LNCAP (cell line): ENCODE results near the gene SPATA31D1.

ENCODE experiments used
- TF ChIP-seq, protein P1 (sequence below): fragments of 450-650 bp; IDR thresholded peaks from 2 replicates; pipeline ENCODE4 v1.5.1; 2017; ENCODE audit warnings: mild to moderate bottlenecking

Gene SPATA31D1

DNA sequence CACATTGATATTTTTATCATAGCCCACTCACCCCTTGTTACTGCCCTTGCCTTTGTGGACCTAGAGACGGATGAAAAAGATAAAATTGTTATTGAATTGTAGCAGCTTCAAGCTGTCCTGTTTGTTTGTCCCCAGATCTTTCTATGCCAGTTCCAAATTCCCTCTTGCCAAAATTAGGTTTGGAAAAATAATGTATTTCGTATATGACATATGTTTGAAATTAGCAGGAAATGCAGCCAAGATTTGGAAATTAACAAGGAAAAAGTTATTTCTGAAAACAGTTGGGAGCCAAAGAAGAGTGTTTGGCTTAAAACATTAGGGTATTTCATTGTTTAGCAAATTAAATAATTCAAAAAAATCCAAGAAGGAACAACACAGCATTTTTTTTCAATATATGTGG lies 33.5 kb downstream of the SPATA31D1 start:
- TF ChIP-seq, protein P1, sequence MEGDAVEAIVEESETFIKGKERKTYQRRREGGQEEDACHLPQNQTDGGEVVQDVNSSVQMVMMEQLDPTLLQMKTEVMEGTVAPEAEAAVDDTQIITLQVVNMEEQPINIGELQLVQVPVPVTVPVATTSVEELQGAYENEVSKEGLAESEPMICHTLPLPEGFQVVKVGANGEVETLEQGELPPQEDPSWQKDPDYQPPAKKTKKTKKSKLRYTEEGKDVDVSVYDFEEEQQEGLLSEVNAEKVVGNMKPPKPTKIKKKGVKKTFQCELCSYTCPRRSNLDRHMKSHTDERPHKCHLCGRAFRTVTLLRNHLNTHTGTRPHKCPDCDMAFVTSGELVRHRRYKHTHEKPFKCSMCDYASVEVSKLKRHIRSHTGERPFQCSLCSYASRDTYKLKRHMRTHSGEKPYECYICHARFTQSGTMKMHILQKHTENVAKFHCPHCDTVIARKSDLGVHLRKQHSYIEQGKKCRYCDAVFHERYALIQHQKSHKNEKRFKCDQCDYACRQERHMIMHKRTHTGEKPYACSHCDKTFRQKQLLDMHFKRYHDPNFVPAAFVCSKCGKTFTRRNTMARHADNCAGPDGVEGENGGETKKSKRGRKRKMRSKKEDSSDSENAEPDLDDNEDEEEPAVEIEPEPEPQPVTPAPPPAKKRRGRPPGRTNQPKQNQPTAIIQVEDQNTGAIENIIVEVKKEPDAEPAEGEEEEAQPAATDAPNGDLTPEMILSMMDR: no peak

GRCh38 chr9:82024908-82025307 lies 36.3 kb downstream of the SPATA31D1 start:
- TF ChIP-seq, protein P1: no peak

DNA sequence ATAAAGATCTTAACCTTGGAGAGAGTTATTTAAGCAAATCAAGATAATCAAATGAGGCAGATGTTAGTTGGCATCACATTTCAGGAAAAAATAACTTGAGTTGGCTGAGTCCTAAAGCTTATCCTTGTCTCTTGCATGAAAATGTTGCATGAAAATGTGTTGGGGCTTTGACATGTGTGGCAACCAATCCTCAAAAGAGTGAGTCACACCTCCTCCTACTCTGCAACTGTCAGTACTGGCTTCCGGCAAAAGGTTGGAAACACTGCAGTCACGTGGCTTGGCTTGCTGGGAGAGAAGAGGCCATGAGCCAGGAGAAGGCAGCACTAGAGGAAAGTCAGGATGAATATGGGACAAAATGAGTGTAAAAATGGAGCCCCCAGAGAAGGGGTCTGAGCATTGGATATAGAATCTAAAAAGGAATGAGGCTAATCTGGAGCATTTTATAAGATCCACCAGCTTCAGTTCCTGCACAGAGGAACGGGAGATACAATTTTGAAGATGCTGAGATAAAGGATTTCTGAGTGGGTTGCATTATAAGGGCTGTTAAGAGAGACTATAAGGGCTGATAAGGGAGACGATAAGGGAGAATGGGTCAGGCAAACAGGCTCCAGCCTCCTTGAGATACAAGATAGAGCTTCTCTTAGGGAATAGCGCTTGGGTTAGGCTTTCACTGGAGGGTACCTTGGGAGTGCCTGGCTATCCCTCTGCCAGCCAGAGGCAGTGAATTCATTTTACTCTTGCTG lies 43.1 kb downstream of the SPATA31D1 start:
- TF ChIP-seq, protein P1: no peak

DNA sequence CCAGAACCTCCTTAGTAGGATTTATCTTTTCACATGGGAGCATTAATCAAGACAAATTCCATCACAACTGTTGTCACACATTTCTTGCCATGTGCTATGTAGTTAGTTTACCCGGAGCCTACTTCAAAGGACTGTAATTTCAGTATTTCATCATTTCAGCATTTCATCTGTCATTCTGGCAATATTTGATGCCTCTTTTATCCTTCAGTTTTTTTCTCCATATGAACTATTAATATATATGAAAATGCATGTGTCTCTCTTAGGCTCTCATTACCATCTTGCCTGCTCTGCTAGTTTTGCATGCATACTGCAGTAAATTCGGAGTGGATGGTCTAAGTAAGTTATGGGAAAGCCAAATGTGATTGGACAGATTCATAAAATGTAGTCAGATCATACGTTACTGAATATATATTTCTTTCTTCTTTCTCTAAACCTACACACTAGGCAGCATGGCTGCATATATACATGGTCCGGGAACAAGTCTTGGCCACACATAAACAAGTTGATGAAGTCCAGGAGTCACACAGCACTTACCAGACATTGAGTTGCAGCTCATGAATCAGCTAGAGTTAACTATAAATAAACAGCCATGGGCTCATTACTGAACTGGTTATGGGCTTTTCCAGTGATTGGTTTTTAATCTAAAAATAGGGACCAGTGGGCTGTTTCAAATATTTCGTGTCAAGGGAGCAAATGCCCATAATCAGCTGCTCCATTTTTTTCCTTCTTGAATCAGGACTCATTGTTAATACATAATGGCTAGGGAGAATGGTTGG lies 46.6 kb downstream of the SPATA31D1 start:
- TF ChIP-seq, protein P1: no peak

DNA sequence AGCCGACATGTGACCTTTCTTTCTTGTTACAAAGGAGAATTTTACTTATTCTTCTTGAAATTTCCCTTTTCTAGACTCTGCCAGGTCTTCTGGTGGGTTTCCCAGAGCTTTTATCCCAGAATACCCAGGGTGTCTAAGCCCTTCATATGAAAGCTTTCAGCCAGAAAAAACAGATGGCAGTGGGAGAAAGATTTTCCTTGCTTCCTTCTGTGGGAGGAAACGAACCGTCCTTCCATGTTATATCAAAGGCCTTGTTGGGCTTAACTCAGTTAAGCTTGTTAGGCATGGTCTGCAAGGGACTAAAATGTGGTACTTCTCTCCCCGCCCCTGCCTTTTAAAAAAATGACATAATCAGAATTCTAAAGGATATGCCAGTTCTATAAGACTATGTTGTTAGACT lies 47.5 kb downstream of the SPATA31D1 start:
- TF ChIP-seq, protein P1: no peak

DNA sequence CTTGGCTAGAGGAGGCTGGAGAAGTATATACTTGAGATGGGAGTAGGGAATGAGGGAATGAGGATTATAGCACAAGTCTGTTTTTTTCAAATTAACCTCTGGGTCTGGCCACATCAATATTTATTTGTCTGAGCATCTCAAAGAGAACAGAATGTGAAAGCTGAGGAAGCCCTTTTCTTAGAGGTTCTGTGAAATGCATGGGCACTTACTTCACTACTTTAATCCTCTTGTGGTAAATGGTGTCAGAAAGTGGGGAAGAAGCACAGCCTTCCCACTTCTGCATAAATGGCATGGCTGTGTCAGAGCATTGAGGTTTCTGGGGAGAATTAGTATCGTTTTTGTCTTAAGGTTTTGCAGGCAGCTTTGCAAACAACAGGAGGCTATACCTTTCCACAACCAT lies 48.6 kb downstream of the SPATA31D1 start:
- TF ChIP-seq, protein P1: no peak

DNA sequence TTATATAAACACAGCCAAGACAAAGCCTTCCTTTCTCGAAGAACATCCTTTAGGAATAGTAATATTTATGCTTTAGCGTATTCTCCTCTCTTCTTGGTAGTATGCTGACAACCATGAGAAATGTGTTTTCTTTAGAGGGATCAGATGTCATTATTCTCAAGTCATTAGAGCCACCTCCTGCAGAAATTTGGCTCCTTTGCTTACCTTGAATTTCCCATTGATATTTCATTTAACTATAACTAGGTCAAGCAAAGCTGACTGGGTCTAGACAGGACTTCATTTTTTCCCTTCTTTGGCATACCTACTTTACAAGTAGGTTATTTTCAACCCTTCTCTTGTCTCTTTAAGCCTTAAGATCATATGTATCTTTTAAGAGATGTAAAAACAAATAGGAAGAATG lies 50.3 kb downstream of the SPATA31D1 start:
- TF ChIP-seq, protein P1: no peak
